ENCODE results near the gene CCNE1.
"Not testable (repeated sequence)": the region's sequence is repeated elsewhere in the genome, so short reads cannot be mapped to it uniquely, and the experiment has no call there.

Gene CCNE1

DNA sequence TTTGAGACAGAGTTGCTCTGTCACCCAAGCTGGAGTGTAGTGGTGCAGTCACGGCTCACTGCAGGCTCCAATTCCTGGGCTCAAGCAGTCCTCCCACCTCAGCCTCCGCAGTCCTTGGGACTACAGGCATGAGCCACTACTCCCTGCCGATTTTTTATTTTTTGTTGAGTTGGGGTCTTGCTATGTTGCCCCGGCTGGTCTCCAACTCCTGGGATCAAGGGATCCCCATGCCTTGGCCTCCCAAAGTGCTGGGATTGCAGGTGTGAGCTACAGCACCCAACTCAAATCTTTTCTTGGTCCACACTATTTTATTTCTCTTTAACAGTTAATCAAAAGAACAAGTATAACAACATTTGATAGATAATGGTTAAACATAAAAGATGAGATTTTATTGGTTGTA is 7.5 kb downstream of the CCNE1 start:
- DNase-seq = no peak

DNA sequence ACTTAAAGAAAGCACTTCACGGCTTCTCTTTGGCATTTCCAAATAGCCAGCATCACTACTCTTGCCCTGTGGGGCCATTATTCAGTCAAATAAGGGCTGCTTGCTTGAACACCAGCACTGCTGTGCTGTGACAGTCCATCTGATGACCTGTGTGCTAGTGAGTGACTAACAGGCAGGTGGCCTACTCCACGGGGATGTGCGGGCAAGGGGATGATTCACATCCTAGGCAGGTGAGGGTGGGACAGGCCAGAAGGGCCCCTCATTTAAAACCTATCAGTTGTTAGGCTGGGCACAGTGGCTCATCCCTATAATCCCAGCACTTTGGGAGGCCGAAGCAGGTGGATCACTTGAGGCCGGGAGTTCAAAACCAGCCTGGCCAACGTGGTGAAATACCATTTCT is 8.2 kb downstream of the CCNE1 start:
- DNase-seq = no peak

DNA sequence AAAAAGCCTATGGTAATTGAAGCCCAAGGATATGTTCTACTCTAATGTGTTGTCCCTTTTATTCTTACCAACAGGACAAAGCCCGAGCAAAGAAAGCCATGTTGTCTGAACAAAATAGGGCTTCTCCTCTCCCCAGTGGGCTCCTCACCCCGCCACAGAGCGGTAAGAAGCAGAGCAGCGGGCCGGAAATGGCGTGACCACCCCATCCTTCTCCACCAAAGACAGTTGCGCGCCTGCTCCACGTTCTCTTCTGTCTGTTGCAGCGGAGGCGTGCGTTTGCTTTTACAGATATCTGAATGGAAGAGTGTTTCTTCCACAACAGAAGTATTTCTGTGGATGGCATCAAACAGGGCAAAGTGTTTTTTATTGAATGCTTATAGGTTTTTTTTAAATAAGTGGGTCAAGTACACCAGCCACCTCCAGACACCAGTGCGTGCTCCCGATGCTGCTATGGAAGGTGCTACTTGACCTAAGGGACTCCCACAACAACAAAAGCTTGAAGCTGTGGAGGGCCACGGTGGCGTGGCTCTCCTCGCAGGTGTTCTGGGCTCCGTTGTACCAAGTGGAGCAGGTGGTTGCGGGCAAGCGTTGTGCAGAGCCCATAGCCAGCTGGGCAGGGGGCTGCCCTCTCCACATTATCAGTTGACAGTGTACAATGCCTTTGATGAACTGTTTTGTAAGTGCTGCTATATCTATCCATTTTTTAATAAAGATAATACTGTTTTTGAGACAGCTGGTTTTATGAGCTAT is 12.0 kb downstream of the CCNE1 start:
- no peak for DNase-seq

DNA sequence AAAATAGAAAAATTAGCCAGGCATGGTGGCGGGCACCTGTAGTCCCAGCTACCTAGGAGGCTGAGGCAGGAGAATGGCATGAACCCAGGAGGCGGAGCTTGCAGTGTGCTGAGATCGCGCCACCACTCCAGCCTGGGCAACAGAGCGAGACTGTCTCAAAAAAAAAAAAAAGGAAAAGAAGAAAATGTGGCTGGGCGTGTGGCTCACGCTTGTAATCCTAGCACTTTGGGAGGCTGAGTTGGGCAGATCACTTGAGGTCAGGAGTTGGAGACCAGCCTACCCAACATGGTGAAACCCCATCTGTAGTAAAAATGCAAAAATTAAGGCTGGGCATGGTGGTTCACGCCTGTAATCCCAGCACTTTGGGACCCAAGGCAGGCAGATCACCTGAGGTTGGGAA is 13.5 kb downstream of the CCNE1 start:
- DNase-seq = not testable (repeated sequence)

DNA sequence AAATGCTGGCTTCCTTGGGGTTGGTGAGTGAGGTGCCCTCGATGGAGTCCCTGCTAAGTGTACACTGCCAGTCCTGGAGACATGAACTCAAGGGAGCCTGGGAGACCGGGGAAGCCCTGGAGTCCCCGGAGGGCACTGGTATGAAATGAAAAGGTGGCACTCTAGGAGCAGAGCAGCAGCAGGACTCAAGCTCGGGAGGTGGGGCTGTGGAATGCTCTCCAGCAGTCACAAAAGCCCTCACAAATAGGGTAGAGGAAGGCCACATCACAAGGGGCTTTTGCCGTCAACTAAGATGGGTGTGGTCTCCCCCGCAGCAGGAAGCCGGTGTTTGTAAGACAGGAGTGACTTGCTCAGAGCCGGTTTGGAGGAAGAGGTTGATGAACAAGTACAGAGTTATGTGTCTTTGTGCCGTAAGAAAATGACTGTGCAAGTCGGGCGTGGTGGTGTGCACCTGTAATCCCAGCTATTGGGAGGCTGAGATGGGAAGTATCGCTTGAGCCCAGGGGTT is 19.3 kb downstream of the CCNE1 start:
- no peak for DNase-seq

DNA sequence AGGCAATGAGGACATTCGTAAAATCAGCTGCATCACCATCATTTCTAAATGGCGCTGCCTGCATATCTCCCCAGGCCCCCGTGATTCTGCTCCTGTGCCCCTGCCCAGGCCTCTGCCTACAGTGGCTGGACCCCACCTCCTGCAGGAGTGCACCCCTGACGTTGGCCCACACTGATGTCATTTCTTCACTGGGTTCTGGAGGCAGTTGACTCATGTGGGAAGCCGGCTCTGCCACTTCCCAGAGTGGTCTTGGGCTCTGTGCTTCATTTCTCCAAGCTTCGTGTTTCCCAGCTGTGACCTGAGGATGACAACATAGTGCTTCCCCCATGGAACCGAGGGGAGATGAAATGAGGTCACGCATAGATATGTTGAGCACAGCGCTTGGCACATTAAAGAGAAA is 19.9 kb downstream of the CCNE1 start:
- no peak for DNase-seq

DNA sequence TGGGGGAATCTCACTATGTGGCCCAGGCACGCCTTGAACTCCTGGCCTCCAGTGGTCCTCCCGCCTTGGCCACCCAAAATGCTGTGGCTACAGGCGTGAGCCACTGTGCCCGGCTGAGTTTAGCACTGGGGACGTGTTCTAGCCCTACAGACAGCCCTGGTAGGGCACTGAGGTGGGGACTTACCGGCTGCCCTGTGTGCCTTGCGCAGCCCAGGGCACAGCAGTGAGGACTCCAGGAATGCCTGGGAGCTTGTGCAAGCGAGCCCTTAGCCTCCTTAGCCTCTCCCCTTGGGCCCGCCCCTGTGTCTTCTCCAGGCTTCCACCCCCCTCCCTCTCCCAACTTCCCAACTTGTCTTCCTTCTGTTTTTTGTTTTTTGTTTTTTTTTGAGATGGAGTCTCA is 21.0 kb downstream of the CCNE1 start:
- no peak for DNase-seq

DNA sequence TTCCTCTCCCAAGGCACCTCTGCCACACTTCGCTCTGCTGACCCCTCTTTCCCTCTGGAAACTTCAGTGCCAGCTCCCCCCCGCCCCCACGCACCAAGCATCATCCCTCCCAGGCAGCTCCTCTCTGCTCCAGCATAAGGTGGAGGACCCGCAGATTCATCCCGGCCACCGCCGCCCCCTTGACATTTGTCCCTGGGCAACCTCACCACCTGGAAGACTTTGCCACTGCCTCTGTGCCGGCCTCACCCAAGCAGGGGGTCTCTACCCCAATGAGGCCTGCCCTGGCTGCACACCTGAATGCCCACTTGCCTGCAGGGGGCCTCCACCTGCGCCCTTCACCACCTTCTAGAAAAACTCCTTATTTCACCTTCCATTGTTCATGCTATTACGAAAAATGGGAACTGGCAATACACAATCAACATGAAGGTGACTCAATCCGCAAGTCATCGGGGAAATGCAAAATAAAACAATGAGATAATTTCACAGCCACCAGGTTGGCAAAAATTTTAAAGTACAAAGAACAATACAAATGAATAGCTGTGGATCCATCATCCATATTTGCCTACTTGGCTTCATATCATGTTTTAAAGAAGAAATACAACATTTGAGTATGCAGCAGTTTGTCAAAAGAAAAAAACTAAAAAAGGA is 21.9 kb downstream of the CCNE1 start:
- no peak for DNase-seq

DNA sequence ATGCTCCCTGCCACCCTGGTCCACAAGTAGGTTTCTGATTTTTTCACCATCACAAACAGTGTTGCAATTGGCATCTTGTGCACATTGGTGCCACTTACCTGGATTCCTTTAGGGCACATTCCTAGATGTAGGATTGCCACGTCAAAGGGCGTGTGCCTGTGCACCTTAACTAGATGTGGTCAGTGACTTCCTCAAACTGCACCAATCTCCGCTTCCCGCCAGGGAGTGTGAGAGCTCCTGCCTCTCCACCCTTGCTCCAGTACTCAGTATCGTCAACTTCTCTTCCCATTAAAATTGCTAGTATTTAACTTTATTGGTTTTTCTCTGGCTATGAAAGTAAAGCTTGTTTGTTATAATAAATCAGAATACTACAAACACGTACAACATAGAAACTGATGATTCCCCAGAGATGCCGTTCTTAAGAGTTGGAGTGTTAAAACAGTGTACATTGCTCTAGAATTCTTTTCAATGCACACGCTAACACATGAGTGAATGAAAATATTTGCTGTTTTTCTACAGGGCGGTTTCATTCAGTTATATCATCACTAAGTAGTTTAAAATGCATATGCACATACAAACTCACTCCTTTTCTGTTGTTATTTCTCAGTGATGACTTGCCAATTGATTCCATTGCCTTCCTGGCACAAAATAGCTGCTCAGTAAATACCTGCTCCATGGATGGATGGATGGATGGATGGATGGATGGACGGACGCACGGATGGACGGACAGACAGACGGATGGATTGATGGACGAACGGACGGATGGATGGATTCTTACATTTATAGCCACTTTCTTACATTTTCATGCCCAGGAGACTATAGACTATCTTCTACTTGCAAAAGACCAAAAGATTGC is 23.4 kb downstream of the CCNE1 start:
- no peak for DNase-seq

DNA sequence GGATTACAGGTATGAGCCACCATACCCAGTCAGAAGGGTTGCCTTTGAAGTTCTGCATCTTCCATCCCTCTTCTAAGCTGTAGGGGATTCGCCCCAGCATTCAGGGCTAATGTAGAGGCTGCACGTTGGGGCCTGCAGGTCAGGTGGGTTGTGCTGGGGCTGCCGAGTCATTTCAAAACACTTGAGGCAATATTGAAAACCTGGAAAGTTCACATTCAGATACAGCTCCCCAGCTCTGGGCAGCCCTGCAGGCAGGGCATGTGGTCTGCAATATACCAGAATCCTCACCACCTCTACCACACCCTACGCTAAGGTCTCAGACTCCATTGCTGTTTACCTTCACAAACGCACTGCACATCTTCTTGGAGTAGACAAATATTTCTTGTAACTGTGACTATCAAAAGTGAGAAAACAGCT is 24.6 kb downstream of the CCNE1 start:
- DNase-seq = no peak

DNA sequence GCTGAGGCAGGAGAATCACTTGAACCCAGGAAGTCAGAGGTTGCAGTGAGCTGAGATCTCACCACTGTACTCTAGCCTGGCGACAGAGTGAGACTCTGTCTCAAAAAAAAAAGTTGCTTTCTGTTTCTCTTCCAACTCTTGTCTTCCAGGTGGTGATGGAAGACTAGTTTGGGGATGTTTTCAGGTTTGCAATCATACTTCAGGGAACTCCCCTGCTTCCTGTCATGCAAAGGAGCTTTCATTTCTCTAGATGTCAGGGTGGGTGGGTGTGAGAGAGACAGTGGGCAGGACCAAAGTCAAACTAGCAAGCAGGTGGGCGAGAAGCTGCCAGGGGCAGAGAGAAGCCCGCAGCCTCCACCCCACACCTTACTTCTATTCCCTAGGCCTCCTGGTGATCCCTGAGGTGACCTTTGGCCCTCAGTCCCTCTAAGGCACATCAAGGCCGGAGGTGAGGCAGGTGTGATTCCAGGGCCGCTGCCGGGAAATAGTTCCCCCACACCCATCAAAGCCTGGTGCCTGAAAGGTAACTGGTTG is 25.7 kb downstream of the CCNE1 start:
- no peak for DNase-seq

DNA sequence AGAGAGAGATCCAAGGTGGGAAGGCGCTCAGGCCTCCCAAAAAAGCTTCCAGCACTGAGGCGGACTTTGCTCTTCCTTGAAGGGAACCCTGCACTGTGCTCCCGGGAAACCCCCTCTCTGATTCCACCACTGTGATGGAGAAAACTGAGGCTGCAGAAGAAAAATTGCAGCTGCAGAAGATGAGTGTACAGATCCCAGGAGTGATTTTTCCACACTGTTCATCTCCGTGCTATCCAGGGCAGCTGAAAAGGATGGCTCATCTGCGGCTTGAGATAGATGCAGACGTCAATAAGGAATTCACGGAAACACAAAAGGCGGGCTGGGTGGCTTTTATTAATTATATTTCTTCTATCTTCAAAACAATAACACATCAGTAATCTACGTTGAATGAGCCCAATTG is 26.2 kb downstream of the CCNE1 start:
- no peak for DNase-seq

DNA sequence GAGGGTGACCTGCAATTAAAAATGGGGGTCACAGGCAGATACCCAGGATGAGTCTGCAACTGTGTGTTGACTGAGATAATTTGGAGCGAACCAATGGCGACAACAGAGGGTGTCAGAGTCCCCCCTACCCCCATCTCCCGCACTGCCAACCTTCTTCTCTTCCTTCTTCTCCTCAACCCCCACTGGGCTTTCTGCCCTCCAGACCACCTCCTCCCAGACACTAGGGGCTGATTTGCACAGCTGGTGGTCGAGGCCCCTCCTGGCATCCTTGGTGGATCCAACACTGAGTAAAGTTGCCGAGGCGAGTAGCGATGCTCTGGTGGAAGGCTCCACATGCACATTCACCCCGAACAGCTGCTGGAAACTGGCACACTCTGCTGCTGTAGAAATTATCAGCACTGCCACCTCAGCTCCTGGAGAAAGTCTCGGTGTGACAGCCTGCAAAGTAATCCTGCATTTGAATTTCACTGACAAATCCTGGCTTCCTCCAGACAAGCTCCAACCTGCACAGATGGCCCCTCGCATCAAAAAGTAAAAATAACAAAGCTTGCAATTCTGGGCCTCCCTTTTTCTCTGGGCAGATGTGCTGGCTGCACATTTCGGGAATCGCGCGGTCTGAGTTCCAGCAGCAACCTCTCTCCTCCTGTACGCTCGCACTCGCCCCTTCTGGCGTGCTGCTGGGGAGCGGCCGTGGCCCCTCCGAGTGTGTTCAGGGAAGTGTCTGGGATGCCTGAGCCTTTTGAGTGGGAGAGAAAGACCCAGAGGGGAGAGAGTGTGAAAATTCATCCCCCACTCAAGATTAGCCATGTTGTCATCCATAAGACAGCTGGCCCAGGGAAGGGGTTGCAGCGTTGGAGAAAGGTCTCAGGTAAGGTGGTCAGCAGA is 28.5 kb downstream of the CCNE1 start:
- no peak for DNase-seq

DNA sequence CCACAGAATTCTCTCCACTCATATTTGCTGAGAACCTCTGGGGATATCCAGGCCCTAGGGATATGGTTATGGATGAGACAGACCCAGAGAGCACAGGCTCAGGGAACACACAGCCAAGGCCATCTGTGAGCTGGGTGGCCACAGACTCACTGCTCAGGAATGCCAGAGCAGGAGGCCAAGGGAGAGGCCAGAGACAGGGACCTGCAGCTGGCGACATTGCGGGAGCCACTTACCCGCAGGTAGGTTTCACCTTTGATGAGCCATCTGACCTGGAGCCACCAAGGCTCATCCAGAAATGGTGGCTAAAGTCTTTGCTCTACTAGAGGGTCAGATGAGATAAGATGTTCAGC is 29.4 kb downstream of the CCNE1 start:
- DNase-seq = no peak

DNA sequence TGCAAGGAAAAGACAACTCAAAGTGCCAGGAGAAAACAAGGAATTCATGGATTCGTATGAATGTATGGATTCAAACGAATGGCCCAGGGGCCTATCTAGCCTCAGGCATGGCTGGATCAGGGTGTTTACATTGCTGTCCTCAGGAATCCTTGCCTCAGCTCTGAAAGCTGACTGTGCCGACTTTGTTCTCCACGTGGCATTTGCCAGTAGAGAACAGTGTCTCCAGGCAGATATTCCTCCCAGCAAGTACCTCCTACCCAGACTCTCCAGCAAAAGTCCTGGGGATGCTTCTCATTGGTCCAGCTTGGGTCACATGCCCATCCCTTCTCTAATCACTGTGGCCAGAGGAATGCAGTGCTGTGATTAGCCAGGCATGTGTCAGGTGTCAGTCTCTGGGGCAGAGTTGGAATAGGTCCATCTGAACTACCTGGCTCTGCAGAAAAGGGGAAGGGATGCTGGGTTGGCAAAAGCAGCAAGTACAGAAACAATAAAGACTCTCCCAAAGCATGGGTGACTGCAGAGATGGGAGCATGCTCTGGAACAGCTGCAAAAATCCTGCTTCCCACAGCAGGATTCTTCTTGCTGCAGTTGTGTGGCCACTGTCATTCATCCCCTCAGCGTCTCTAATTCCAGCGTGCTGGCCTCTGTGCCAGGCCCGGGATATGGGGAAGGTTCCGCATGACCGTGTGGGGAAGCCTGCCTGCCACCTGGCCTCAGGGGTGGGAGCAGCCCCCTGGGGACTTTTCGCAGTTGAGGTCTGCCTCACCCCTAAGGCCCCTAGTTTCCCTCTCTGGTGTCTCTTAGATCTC is 30.0 kb downstream of the CCNE1 start:
- no peak for DNase-seq

DNA sequence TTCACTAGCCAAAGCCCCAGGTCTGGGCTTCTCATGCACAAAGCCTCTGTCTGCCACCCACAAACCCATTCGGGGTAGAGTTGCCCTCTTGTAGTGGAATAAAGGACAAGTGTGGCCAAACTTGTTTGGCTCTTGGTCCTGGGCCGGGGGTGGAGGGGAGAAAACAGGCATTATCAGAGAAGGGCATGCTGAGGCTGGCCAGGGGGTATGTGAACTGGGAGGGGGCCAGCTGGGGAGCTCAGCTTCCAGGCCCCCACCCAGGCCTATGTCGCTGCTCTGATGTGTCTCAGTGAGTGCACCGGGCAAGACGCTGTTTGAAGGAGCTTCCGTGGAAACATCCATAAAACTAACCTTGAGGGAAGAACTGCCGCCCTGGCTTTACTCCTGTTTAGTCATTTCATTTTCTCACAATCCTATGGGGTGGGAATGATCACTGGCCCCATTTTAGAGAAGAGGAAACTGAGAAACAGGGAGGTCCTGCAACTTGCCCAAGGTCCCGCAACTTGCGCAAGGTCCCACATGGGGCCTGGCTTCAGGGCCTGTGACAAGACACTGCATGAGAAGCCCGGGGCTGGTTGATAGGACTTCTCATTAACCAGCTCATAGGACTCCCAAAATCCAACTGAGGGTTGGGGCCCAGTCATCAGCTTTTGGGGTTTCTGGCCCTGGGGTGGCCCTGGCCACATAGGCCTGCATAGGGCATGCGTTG is 30.8 kb downstream of the CCNE1 start:
- peak; percentile 45 for DNase-seq

DNA sequence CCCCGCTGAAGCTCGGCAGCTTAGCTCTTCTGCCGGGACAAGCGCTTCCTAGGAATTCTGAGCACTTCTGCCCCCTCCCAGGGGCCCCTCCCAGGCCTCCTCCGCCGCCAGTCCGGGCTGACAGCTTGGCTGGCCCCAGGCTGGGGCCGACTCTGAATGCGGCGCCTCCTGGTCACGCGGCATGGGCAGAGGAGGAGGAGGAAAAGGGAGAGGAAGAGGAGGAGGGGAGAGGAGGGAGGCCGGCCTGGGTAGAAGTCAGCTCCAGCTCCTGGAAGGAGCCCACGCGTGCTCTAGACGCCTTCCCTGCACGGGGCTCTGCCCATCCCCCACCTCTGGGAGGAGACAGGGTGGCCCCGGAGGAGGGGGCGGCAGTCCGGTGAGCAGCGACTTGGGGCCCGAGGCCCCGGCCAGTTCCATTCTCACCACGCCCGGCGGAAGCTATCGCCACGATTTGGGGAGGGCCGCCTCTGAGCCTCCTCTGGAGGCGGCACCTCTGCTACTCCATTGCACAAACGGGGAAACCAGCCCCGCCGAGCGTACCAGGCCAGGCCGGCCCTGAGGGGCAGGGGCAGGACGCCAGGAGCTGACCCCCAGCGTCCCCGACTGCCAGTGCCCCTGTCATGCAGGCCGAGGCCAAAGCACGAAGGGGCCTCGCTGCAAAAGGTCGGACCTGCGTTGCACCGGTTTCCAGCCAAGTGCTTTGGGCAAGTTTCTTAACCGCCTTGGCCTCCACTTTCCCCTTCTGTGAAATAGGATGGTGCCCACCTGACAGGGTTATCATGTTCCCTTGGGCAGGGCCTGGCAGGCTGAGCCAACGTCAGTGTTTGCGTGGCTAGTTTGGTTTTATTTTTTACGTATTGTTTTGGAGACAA is 31.6 kb downstream of the CCNE1 start:
- peak; percentile 35 for DNase-seq

DNA sequence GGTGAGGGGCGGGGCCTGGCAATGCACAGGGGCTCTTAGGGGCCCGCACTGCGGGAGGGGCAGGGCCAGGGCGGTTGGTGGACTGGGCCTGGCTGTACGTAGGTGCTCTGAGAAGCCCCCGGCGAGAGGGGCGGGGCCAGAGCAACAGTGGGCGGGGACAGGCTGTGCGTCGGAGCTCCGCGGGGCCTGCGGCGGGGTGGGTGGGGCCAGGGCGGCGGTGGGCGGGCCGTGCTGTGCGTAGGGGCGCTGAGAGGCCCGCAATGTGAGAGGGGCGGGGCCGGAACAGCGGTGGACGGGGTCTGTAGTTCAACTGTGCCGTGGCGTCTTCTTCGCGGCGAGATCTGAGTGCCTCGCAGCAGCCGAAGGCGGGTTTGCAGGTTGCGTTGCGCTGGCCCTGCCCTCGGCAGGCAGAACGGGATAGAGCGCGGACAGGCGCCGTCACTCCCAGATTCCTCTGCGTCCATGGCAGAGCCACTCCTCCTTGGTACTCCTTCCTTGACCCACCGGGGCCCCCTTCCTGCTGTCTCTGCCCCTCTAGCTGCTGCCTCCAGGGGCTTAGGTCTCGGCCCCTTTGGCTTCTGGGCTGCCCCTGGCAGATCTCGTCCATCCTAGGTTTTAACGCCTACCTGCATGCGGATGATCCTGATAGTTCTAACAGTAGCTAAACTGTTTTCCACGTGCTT is 33.2 kb downstream of the CCNE1 start:
- peak; percentile 95 for DNase-seq

DNA sequence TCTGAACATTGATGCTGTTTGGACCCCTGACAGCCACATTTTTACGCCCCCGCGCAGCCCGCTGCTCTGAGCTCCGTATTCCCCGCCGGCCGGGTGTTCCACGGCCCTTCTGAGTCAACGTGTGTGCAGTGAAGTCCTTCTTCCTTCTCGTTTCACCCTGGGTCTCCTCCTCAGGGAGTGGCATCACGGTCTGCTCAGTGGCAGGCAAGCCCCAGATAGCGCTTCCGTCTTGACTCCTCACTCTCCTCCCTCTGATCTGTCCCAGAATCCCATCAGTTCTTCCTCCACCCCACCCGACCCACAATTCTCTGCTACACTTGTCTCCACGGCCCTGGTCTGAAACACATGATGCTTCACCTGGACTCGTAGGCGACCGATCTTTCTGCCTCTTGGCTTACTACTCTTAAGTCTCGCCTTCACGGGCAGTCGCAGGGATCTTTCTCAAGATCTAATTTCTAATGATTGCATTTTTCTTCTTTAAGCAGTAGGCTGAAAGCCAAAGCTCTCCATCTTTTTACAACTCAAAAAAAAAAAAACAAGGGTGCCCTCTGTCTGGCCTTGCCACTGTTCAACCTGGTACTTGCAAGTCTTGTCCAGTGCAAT is 33.9 kb downstream of the CCNE1 start:
- peak; percentile 56 for DNase-seq
